Measurements from ENCODE around the gene CAST.

GRCh38 chr5:96703995-96704394 is 41.8 kb downstream of the CAST start:
- TF ChIP-seq POLR2AphosphoS5 (IDR thresholded peaks at IDR 0.05): no peak
- TF ChIP-seq CTCF (IDR thresholded peaks at IDR 0.05): no peak
